A673 (cell line): ENCODE measurements around the gene MPHOSPH10. TPM values are rescaled to one million over a fixed set of nuclear protein-coding genes. Genes with fewer than 3 reads are reported as not detected.

Experiments
- BruUV-seq: library from RNA; stranded (reverse); fragments of 400-500 nt; replicated peaks from 2 replicates; lab custom pipeline; 2021; lab: Mats Ljungman, UMichigan
- CTCF ChIA-PET: fragments of 300-600 bp; sonication (Branson Sonifier 250); formaldehyde crosslinking; loops from one replicate; lab custom pipeline; 2022; ENCODE audit warnings: antibody characterized with exemption; lab: Charles Lee
- POLR2A ChIA-PET: fragments of 300-600 bp; sonication (Branson Sonifier 250); formaldehyde crosslinking; loops from one replicate; lab custom pipeline; 2022; ENCODE audit warnings: antibody characterized with exemption; ENCODE audit not compliant: low non-redundant PET; lab: Charles Lee
- DNase-seq: peaks from one replicate; pipeline ENCODE4 v3.0.0-alpha.2; 2015; ENCODE audit warnings: low spot score
- H3K27ac ChIP-seq: fragments of 200-600 bp; sonication (generic); 2 replicates; pipeline ENCODE4 v1.5.1; 2016; ENCODE audit warnings: mixed run types, low read depth, mild to moderate bottlenecking, mixed read lengths, antibody characterized with exemption, low read length; ENCODE audit not compliant: poor library complexity, severe bottlenecking
- H3K27me3 ChIP-seq: fragments of 200-600 bp; sonication (generic); replicated peaks from 2 replicates; pipeline ENCODE4 v1.6.1; 2017; ENCODE audit warnings: mixed run types, low read depth, mild to moderate bottlenecking, mixed read lengths, antibody characterized with exemption, low read length; ENCODE audit not compliant: insufficient read depth, poor library complexity
- H3K36me3 ChIP-seq: fragments of 200-600 bp; sonication (generic); 2 replicates; pipeline ENCODE4 v1.6.1; 2016; ENCODE audit warnings: mixed run types, mild to moderate bottlenecking, mixed read lengths, antibody characterized with exemption, low read length; ENCODE audit not compliant: insufficient read depth, poor library complexity, severe bottlenecking
- H3K4me1 ChIP-seq: fragments of 200-600 bp; sonication (generic); 2 replicates; pipeline ENCODE4 v1.6.1; 2017; ENCODE audit warnings: mixed run types, mild to moderate bottlenecking, mixed read lengths, antibody characterized with exemption, low read length; ENCODE audit not compliant: insufficient read depth, poor library complexity, severe bottlenecking
- H3K4me3 ChIP-seq: fragments of 200-600 bp; sonication (generic); 2 replicates; pipeline ENCODE4 v1.5.1; 2016; ENCODE audit warnings: low read depth, mixed run types, mild to moderate bottlenecking, mixed read lengths, low read length; ENCODE audit not compliant: poor library complexity, severe bottlenecking
- H3K9me3 ChIP-seq: fragments of 200-600 bp; sonication (generic); 2 replicates; pipeline ENCODE4 v1.6.1; 2016; ENCODE audit warnings: mixed run types, low read depth, mild to moderate bottlenecking, mixed read lengths, antibody characterized with exemption, low read length; ENCODE audit not compliant: poor library complexity, severe bottlenecking
- EZH2 ChIP-seq: fragments of 200-600 bp; sonication (generic); IDR thresholded peaks from 2 replicates; pipeline ENCODE4 v1.6.1; 2017; ENCODE audit warnings: borderline replicate concordance, low read depth, mild to moderate bottlenecking, mixed read lengths, antibody characterized with exemption, low read length; ENCODE audit not compliant: poor library complexity, severe bottlenecking
- intact Hi-C: fragments of 100-400 bp; cut with micrococcal nuclease; formaldehyde crosslinking; loops from one replicate; pipeline ENCODE4 v1.10.0; 2022; ENCODE audit not compliant: unreplicated experiment
- total RNA-seq: library from RNA; stranded (reverse); gene quantifications from 2 replicates; pipeline ENCODE4 v1.2.3, GENCODE V29; 2021
- TF ChIP-seq, protein P1 (sequence below): fragments of 300-800, 200-600 bp; sonication (generic); conservative IDR thresholded peaks from 2 replicates; pipeline ENCODE4 v1.5.1; 2017; ENCODE audit warnings: low read depth, mild to moderate bottlenecking, antibody characterized with exemption, low read length, moderate library complexity, mixed read lengths

Gene MPHOSPH10
- total RNA-seq, 1 experiment from 2014 or later = 66.3 TPM

- POLR2A ChIA-PET = no interaction called here
These were observed 23.8 kb downstream of the MPHOSPH10 start for GRCh38 chr2:71154279-71154678.

GRCh38 chr2:71154798-71155197 is 24.4 kb downstream of the MPHOSPH10 start:
- Histone ChIP-seq H3K4me1 (peaks cover 6% of the 10 kb centered on the region), H3K27me3 (no peaks in the 10 kb centered on the region), H3K27ac (no peak overlapping the region), H3K9me3 (no peaks in the 10 kb centered on the region), H3K4me3 (no peak overlapping the region), H3K36me3 (peaks cover 5% of the 10 kb centered on the region)
- TF ChIP-seq, protein P1, sequence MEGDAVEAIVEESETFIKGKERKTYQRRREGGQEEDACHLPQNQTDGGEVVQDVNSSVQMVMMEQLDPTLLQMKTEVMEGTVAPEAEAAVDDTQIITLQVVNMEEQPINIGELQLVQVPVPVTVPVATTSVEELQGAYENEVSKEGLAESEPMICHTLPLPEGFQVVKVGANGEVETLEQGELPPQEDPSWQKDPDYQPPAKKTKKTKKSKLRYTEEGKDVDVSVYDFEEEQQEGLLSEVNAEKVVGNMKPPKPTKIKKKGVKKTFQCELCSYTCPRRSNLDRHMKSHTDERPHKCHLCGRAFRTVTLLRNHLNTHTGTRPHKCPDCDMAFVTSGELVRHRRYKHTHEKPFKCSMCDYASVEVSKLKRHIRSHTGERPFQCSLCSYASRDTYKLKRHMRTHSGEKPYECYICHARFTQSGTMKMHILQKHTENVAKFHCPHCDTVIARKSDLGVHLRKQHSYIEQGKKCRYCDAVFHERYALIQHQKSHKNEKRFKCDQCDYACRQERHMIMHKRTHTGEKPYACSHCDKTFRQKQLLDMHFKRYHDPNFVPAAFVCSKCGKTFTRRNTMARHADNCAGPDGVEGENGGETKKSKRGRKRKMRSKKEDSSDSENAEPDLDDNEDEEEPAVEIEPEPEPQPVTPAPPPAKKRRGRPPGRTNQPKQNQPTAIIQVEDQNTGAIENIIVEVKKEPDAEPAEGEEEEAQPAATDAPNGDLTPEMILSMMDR = peak; percentile 34
- TF ChIP-seq EZH2 = no peak
- CTCF ChIA-PET = interaction anchor here (0.5 kb wide), 1 partner anchor 114 kb away, joined by 4 read pairs; no protein-coding TSS in a partner anchor
- intact Hi-C loops = loop anchor here (10.0 kb wide), 1 partner anchor 140 kb away; no protein-coding TSS in a partner anchor
- BruUV-seq = no TSS peak
- POLR2A ChIA-PET = no interaction called here
- DNase-seq = no peak

More at GRCh38 chr2:71154279-71154678, 23.8 kb downstream of the MPHOSPH10 start:
- Histone ChIP-seq H3K27ac (no peak overlapping the region), H3K27me3 (no peaks in the 10 kb centered on the region), H3K4me3 (no peak overlapping the region), H3K9me3 (no peaks in the 10 kb centered on the region), H3K36me3 (peaks cover 10% of the 10 kb centered on the region), H3K4me1 (peaks cover 6% of the 10 kb centered on the region)
- intact Hi-C loops = loop anchor here (10.0 kb wide), 1 partner anchor 141 kb away; no protein-coding TSS in a partner anchor
- DNase-seq = no peak
- BruUV-seq = no TSS peak
- TF ChIP-seq EZH2 = no peak
- TF ChIP-seq, protein P1 = no peak
- CTCF ChIA-PET = no interaction called here

GRCh38 chr2:71155846-71156245 is 25.4 kb downstream of the MPHOSPH10 start:
- no TSS peak for BruUV-seq
- intact Hi-C loops = loop anchor here (10.0 kb wide), 1 partner anchor 139 kb away; no protein-coding TSS in a partner anchor
- no peaks in the 10 kb centered on the region for H3K9me3 ChIP-seq
- H3K4me1 ChIP-seq = peaks cover 6% of the 10 kb centered on the region
- H3K4me3 ChIP-seq = no peak overlapping the region
- H3K36me3 ChIP-seq = no peaks in the 10 kb centered on the region
- no peak overlapping the region for H3K27ac ChIP-seq
- H3K27me3 ChIP-seq = no peaks in the 10 kb centered on the region
- no peak for DNase-seq
- TF ChIP-seq EZH2 = no peak
- TF ChIP-seq, protein P1 = no peak
- ChIA-PET CTCF (interaction anchor here (0.6 to 1.6 kb wide), 3 partner anchors 55 to 348 kb away, joined by 3 to 11 read pairs (median 4); no protein-coding TSS in a partner anchor), POLR2A (no interaction called here)
